ENCODE results near the gene MLPH.

DNA sequence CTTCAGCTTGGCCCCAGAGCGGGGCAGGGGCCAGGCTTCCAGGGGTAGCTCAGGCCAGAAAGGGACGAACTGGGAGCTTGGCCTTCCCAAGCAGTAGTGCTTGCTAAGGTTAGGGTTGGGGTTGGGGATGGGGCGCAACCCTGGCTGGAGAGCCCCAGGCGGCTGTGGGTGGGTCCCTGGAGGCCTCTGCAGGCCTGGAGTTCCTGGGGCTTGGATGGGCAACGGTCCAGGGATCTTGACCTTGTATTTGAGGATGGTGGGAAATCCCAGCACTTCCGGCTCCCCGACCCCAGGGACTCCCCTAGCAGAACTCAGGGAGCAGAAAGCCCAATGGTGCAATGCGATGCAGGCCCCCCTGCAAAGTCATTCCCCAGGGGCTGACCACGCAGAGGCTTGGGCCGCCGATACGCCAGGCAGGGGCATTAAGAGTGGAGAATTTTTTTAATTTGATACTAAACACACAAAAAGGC is 12.6 kb upstream of the MLPH start:
- TF ChIP-seq NFIC (IDR thresholded peaks at IDR 0.05) (no peak), EP300 (IDR thresholded peaks at IDR 0.05; ENCODE audit: borderline replicate concordance) (no peak), CREB1 (IDR thresholded peaks at IDR 0.05; ENCODE audit: low read depth) (no peak), RAD21 (IDR thresholded peaks at IDR 0.05; ENCODE audit: low read depth) (no peak), YY1 (IDR thresholded peaks at IDR 0.05; ENCODE audit: low read depth) (no peak), TEAD4 (IDR thresholded peaks at IDR 0.05) (no peak), CEBPB (IDR thresholded peaks at IDR 0.05) (no peak), EGR1 (IDR thresholded peaks at IDR 0.05) (no peak), TAF1 (IDR thresholded peaks at IDR 0.05; ENCODE audit: low read depth) (no peak), TCF12 (IDR thresholded peaks at IDR 0.05; ENCODE audit: low read depth) (no peak)
- TF ChIP-seq, protein P1, sequence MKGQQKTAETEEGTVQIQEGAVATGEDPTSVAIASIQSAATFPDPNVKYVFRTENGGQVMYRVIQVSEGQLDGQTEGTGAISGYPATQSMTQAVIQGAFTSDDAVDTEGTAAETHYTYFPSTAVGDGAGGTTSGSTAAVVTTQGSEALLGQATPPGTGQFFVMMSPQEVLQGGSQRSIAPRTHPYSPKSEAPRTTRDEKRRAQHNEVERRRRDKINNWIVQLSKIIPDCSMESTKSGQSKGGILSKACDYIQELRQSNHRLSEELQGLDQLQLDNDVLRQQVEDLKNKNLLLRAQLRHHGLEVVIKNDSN (IDR thresholded peaks at IDR 0.05) = no peak
- TF ChIP-seq, protein P2, sequence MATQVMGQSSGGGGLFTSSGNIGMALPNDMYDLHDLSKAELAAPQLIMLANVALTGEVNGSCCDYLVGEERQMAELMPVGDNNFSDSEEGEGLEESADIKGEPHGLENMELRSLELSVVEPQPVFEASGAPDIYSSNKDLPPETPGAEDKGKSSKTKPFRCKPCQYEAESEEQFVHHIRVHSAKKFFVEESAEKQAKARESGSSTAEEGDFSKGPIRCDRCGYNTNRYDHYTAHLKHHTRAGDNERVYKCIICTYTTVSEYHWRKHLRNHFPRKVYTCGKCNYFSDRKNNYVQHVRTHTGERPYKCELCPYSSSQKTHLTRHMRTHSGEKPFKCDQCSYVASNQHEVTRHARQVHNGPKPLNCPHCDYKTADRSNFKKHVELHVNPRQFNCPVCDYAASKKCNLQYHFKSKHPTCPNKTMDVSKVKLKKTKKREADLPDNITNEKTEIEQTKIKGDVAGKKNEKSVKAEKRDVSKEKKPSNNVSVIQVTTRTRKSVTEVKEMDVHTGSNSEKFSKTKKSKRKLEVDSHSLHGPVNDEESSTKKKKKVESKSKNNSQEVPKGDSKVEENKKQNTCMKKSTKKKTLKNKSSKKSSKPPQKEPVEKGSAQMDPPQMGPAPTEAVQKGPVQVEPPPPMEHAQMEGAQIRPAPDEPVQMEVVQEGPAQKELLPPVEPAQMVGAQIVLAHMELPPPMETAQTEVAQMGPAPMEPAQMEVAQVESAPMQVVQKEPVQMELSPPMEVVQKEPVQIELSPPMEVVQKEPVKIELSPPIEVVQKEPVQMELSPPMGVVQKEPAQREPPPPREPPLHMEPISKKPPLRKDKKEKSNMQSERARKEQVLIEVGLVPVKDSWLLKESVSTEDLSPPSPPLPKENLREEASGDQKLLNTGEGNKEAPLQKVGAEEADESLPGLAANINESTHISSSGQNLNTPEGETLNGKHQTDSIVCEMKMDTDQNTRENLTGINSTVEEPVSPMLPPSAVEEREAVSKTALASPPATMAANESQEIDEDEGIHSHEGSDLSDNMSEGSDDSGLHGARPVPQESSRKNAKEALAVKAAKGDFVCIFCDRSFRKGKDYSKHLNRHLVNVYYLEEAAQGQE (IDR thresholded peaks at IDR 0.05; ENCODE audit: low read depth) = no peak
